Neural progenitor cell (in vitro differentiated cells): ENCODE measurements around the gene TAMALIN. TPM values are rescaled to one million over a fixed set of nuclear protein-coding genes. Genes with fewer than 3 reads are reported as not detected.

Source experiments
- DNase-seq: peaks from one replicate; pipeline ENCODE4 v3.0.0-alpha.2; 2016; ENCODE audit warnings: low spot score
- H2AFZ ChIP-seq: fragments of 200-600 bp; sonication (generic); replicated peaks from 2 replicates; pipeline ENCODE4 v1.6.1; 2016; ENCODE audit warnings: antibody characterized with exemption
- H3F3A ChIP-seq: fragments of 200-600 bp; sonication (generic); 2 replicates; pipeline ENCODE4 v1.6.1; 2016; ENCODE audit warnings: antibody characterized with exemption, low read depth
- H3K27ac ChIP-seq: fragments of 200-600 bp; sonication (generic); 2 replicates; pipeline ENCODE4 v1.5.1; 2016; ENCODE audit warnings: mild to moderate bottlenecking
- H3K27me3 ChIP-seq: fragments of 200-600 bp; sonication (generic); 2 replicates; pipeline ENCODE4 v1.6.1; 2016; ENCODE audit warnings: mild to moderate bottlenecking, moderate library complexity
- H3K36me3 ChIP-seq: fragments of 200-600 bp; sonication (generic); 2 replicates; pipeline ENCODE4 v1.5.1; 2016
- H3K4me1 ChIP-seq: fragments of 200-600 bp; sonication (generic); 2 replicates; pipeline ENCODE4 v1.6.1; 2016; ENCODE audit warnings: mixed run types
- H3K4me2 ChIP-seq: fragments of 200-600 bp; sonication (generic); 2 replicates; pipeline ENCODE4 v1.6.1; 2016
- H3K4me3 ChIP-seq: fragments of 200-600 bp; sonication (generic); 2 replicates; pipeline ENCODE4 v1.5.1; 2016
- H3K79me2 ChIP-seq: fragments of 200-600 bp; sonication (generic); 2 replicates; pipeline ENCODE4 v1.6.1; 2016; ENCODE audit warnings: low read depth
- H3K9ac ChIP-seq: fragments of 200-600 bp; sonication (generic); 2 replicates; pipeline ENCODE4 v1.6.1; 2016
- H3K9me3 ChIP-seq: fragments of 200-600 bp; sonication (generic); 2 replicates; pipeline ENCODE4 v1.5.1; 2016; ENCODE audit warnings: low read depth
- H4K20me1 ChIP-seq: fragments of 200-600 bp; sonication (generic); 2 replicates; pipeline ENCODE4 v1.6.1; 2016; ENCODE audit warnings: low read depth
- H3K27ac Mint-ChIP-seq: 3 replicates; pipeline ENCODE4 v1.8.0; 2021; ENCODE audit warnings: mixed read lengths
- H3K27me3 Mint-ChIP-seq: 2 replicates; pipeline ENCODE4 v1.8.0; 2022; ENCODE audit warnings: low read depth, mild to moderate bottlenecking, inconsistent platforms, moderate library complexity, mixed read lengths; ENCODE audit not compliant: insufficient read depth
- H3K36me3 Mint-ChIP-seq: 3 replicates; pipeline ENCODE4 v1.8.0; 2021; ENCODE audit warnings: mixed read lengths
- H3K4me1 Mint-ChIP-seq: 3 replicates; pipeline ENCODE4 v1.8.0; 2021; ENCODE audit warnings: mixed read lengths
- H3K4me3 Mint-ChIP-seq: 3 replicates; pipeline ENCODE4 v1.8.0; 2021; ENCODE audit warnings: mild to moderate bottlenecking, moderate library complexity, mixed read lengths
- H3K9me3 Mint-ChIP-seq: 3 replicates; pipeline ENCODE4 v1.8.0; 2020; ENCODE audit warnings: mixed read lengths
- CTCF ChIP-seq: fragments of 200-600 bp; sonication (generic); IDR thresholded peaks from 2 replicates; pipeline ENCODE4 v1.5.1; 2017; ENCODE audit warnings: antibody characterized with exemption, mild to moderate bottlenecking
- EZH2 ChIP-seq: fragments of 200-600 bp; sonication (generic); IDR thresholded peaks from 2 replicates; pipeline ENCODE4 v1.6.1; 2017; ENCODE audit warnings: antibody characterized with exemption, mild to moderate bottlenecking, moderate library complexity
- EZH2phosphoT487 ChIP-seq: fragments of 200-600 bp; sonication (generic); IDR thresholded peaks from 2 replicates; pipeline ENCODE4 v1.6.1; 2017; ENCODE audit warnings: antibody characterized with exemption
- total RNA-seq: library from RNA; depleted of rRNA; stranded (reverse); fragments of >200 nt; gene quantifications from 2 replicates; pipeline ENCODE4 v1.2.3, GENCODE V29; 2015; ENCODE audit warnings: low replicate concordance

Gene TAMALIN
- total RNA-seq, 1 donor from 2014 or later, result 1.1 TPM

- H2AFZ ChIP-seq, result peak overlapping the region; percentile 92
- H3K27me3 ChIP-seq, result peaks cover 48% of the 10 kb centered on the region
- peaks cover 17% of the 10 kb centered on the region for H3K4me1 ChIP-seq
- Mint-ChIP-seq H3K4me1 (peaks cover 46% of the 10 kb centered on the region), H3K27ac (peak overlapping the region; percentile 91), H3K9me3 (no peaks in the 10 kb centered on the region), H3K27me3 (peaks cover 19% of the 10 kb centered on the region), H3K36me3 (no peaks in the 10 kb centered on the region), H3K4me3 (peak overlapping the region; percentile 84)
- no peaks in the 10 kb centered on the region for H4K20me1 ChIP-seq
- H3K79me2 ChIP-seq, result no peaks in the 10 kb centered on the region
- no peaks in the 10 kb centered on the region for H3K9me3 ChIP-seq
- peak overlapping the region; percentile 78 for H3K4me2 ChIP-seq
- no peak overlapping the region for H3K27ac ChIP-seq
- H3K4me3 ChIP-seq, result peak overlapping the region; percentile 46
- TF ChIP-seq EZH2phosphoT487, result no peak
- TF ChIP-seq EZH2, result no peak
- no peak for TF ChIP-seq CTCF
- no peaks in the 10 kb centered on the region for H3K36me3 ChIP-seq
- H3K9ac ChIP-seq, result no peak overlapping the region
- DNase-seq, result no peak
- H3F3A ChIP-seq, result peaks cover 27% of the 10 kb centered on the region
Observed at GRCh38 chr12:52023976-52024688, 17.4 kb downstream of the TAMALIN start.

GRCh38 chr12:52024845-52025230 lies 18.1 kb downstream of the TAMALIN start:
- peaks cover 47% of the 10 kb centered on the region for H3K27me3 ChIP-seq
- peaks cover 30% of the 10 kb centered on the region for H3F3A ChIP-seq
- no peaks in the 10 kb centered on the region for H4K20me1 ChIP-seq
- no peaks in the 10 kb centered on the region for H3K79me2 ChIP-seq
- DNase-seq, result no peak
- H3K27ac ChIP-seq, result no peak overlapping the region
- peaks cover 23% of the 10 kb centered on the region for H3K4me1 ChIP-seq
- H3K9ac ChIP-seq, result no peak overlapping the region
- no peak overlapping the region for H2AFZ ChIP-seq
- no peak overlapping the region for H3K4me2 ChIP-seq
- peak overlapping the region; percentile 84 for H3K4me3 Mint-ChIP-seq
- H3K9me3 ChIP-seq, result no peaks in the 10 kb centered on the region
- no peak overlapping the region for H3K4me3 ChIP-seq
- peaks cover 53% of the 10 kb centered on the region for H3K4me1 Mint-ChIP-seq
- H3K9me3 Mint-ChIP-seq, result no peaks in the 10 kb centered on the region
- H3K36me3 ChIP-seq, result no peaks in the 10 kb centered on the region
- TF ChIP-seq EZH2phosphoT487 (no peak), CTCF (no peak), EZH2 (no peak)
- no peak overlapping the region for H3K27ac Mint-ChIP-seq
- no peaks in the 10 kb centered on the region for H3K36me3 Mint-ChIP-seq
- peaks cover 22% of the 10 kb centered on the region for H3K27me3 Mint-ChIP-seq

GRCh38 chr12:52026263-52026662 lies 19.5 kb downstream of the TAMALIN start:
- Histone ChIP-seq H3K79me2 (no peaks in the 10 kb centered on the region), H3F3A (peaks cover 36% of the 10 kb centered on the region), H3K4me3 (no peak overlapping the region), H3K4me1 (peaks cover 32% of the 10 kb centered on the region), H3K9ac (no peak overlapping the region), H4K20me1 (no peaks in the 10 kb centered on the region), H3K27me3 (peaks cover 37% of the 10 kb centered on the region), H3K9me3 (no peaks in the 10 kb centered on the region), H3K4me2 (no peak overlapping the region), H3K36me3 (no peaks in the 10 kb centered on the region), H2AFZ (no peak overlapping the region), H3K27ac (no peak overlapping the region)
- no peak overlapping the region for H3K27ac Mint-ChIP-seq
- no peak for DNase-seq
- no peaks in the 10 kb centered on the region for H3K36me3 Mint-ChIP-seq
- H3K27me3 Mint-ChIP-seq, result peaks cover 16% of the 10 kb centered on the region
- TF ChIP-seq EZH2phosphoT487, result no peak
- no peak for TF ChIP-seq CTCF
- TF ChIP-seq EZH2, result no peak
- no peaks in the 10 kb centered on the region for H3K9me3 Mint-ChIP-seq
- peak overlapping the region; percentile 44 for H3K4me3 Mint-ChIP-seq
- H3K4me1 Mint-ChIP-seq, result peaks cover 49% of the 10 kb centered on the region
